LNCaP clone FGC (cell line): ENCODE measurements around the gene TAOK1.

Experiments
- DNase-seq: peaks from one replicate; pipeline ENCODE4 v3.0.0-alpha.2; 2011; ENCODE audit warnings: low read depth
- H3K4me3 ChIP-seq: 2 replicates; pipeline ENCODE4 v1.5.1; 2011; ENCODE audit warnings: mild to moderate bottlenecking, low read depth, low read length, control low read depth
- CTCF ChIP-seq: IDR thresholded peaks from 2 replicates; pipeline ENCODE4 v1.5.1; 2012; ENCODE audit warnings: mild to moderate bottlenecking; ENCODE audit not compliant: control insufficient read depth, insufficient read depth; ENCODE audit errors: extremely low read depth

Gene TAOK1

GRCh38 chr17:29592850-29593551 is 202.8 kb downstream of the TAOK1 start, which contains the start of gene ANKRD13B:
Gene ANKRD13B, plus strand, starts transcription at chr17:29593132. Its CDS starts 490 bp downstream, at chr17:29593622.
- no peak for DNase-seq
- H3K4me3 ChIP-seq = peak within 1 kb of the TSS; percentile 73
- TF ChIP-seq CTCF = no peak

- no peak for DNase-seq
- peak; percentile 40 for TF ChIP-seq CTCF
- H3K4me3 ChIP-seq = peak overlapping the region; percentile 73
Measured at GRCh38 chr17:29593591-29594518, 203.7 kb downstream of the TAOK1 start.

- TF ChIP-seq CTCF = no peak
- H3K4me3 ChIP-seq = peak overlapping the region; percentile 73
- DNase-seq = no peak
Measured at GRCh38 chr17:29594519-29595090, 204.4 kb downstream of the TAOK1 start.

GRCh38 chr17:29595107-29595942 is 205.2 kb downstream of the TAOK1 start:
- no peak for TF ChIP-seq CTCF
- no peak for DNase-seq
- no peak overlapping the region for H3K4me3 ChIP-seq

GRCh38 chr17:29595943-29596774 is 206.0 kb downstream of the TAOK1 start:
- H3K4me3 ChIP-seq = no peak overlapping the region
- no peak for DNase-seq
- TF ChIP-seq CTCF = no peak
